Spinal cord (tissue), 10 donors: Measurements from ENCODE around the gene ASCC2. TPM values are rescaled to one million over a fixed set of nuclear protein-coding genes. Genes with fewer than 3 reads are reported as not detected.

Source experiments
- DNase-seq, 6 donors: peaks; one replicate each; pipeline versions ENCODE4 v3.0.0 to v3.0.0-alpha.2; 2013 to 2015; ENCODE audit warnings: low spot score in 6 of 6, low read depth in 4 of 6
- H3K27ac ChIP-seq: one replicate; pipeline ENCODE4 v1.5.1; 2013; ENCODE audit warnings: low read depth, low read length, control low read depth
- H3K27me3 ChIP-seq: one replicate; pipeline ENCODE4 v1.6.1; 2013; ENCODE audit warnings: low read length; ENCODE audit not compliant: control insufficient read depth, insufficient read depth
- H3K36me3 ChIP-seq: one replicate; pipeline ENCODE4 v1.6.1; 2013; ENCODE audit warnings: low read length; ENCODE audit not compliant: control insufficient read depth, insufficient read depth
- H3K4me1 ChIP-seq: one replicate; pipeline ENCODE4 v1.6.1; 2013; ENCODE audit warnings: low read length; ENCODE audit not compliant: control insufficient read depth, insufficient read depth
- H3K4me3 ChIP-seq: one replicate; pipeline ENCODE4 v1.5.1; 2013; ENCODE audit warnings: low read depth, low read length, control low read depth
- H3K9me3 ChIP-seq: one replicate; pipeline ENCODE4 v1.6.1; 2013; ENCODE audit warnings: low read length; ENCODE audit not compliant: control insufficient read depth, insufficient read depth
- WGBS: methylation state at CpG from one replicate; pipeline ENCODE4 v1.1.5; 2013; ENCODE audit warnings: missing lambda C conversion rate; ENCODE audit not compliant: insufficient coverage; 5-methylcytosine and 5-hydroxymethylcytosine counted together
- polyA plus RNA-seq, 2 donors: library from polyadenylated mRNA; unstranded; fragments of 120-200 nt; gene quantifications; one replicate each; pipeline ENCODE4 v1.2.1, GENCODE V29; 2013; ENCODE audit not compliant: insufficient read length in 2 of 2
- small RNA-seq: library from RNA; depleted of rRNA; stranded (forward); fragments of <200 nt; gene quantifications from one replicate; pipeline ENCODE3, GENCODE V24; 2014; ENCODE audit warnings: low replicate concordance
- total RNA-seq, 2 donors: library from RNA; depleted of rRNA in 1 of 2; stranded (reverse); fragments of 120-200 nt in 1 of 2; fragments of >200 nt in 1 of 2; gene quantifications; one replicate each; pipeline versions ENCODE4 v1.2.3 to v1.2.4, GENCODE V29; 2013 to 2014
- donor health status: healthy.

Gene ASCC2
- total and polyA plus RNA-seq, 4 donors: 18.5 to 55.5 (median 38.8) TPM

GRCh38 chr22:29742326-29742725 is 95.7 kb downstream of the ASCC2 start:
- H3K9me3 ChIP-seq: no peaks in the 10 kb centered on the region
- H3K27me3 ChIP-seq: no peaks in the 10 kb centered on the region
- H3K4me1 ChIP-seq: peaks cover 13% of the 10 kb centered on the region
- DNase-seq: no peak
- peaks cover 90% of the 10 kb centered on the region for H3K36me3 ChIP-seq
- WGBS: 96% methylated on average over 8 of the region's 13 CpGs
- no peak overlapping the region for H3K4me3 ChIP-seq
- H3K27ac ChIP-seq: no peak overlapping the region

DNA sequence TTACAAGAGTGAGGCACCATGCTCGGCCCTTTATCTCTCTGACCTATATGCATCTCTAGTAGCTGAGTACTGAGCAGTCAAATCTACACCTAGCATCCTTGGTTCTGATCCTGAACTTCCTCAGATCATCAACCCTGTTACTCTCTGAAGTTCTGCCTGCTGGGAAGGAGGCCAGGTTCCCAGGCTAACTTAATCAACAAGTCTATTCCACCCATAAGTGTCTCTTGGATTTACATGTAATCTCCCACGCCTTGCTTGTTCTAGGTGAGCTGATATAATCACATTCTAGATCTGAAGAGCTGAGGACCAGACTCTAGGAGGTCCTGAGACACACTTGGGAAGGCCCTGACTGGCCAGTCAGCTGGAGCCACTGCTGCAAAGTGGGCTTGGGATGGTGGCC is 96.1 kb downstream of the ASCC2 start:
- Histone ChIP-seq H3K27me3 (no peaks in the 10 kb centered on the region), H3K9me3 (no peaks in the 10 kb centered on the region), H3K27ac (no peak overlapping the region), H3K4me3 (no peak overlapping the region), H3K36me3 (peaks cover 90% of the 10 kb centered on the region), H3K4me1 (peaks cover 15% of the 10 kb centered on the region)
- WGBS: 83% methylated on average over 1 of the region's 2 CpGs
- no peak for DNase-seq

DNA sequence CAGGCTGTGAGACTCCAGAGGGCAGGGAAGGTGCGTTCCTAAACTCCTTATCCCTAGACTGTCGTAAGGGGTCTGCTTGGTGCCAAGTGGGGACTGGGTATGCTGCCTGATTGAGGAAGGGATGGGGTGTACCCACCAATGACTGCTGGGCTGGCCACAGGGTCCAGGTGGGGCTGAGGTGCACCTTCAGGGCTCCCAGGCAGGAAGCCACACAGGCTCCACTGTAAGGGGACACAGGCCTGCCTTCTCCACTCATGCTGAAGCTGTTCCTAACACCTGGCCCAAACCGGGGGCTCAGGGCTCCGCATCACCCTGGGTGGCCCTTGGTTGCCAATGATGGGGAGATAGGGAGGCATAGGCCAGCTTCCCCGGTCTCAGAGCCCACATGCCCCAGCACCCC is 97.9 kb downstream of the ASCC2 start:
- no peak for DNase-seq
- H3K9me3 ChIP-seq: no peaks in the 10 kb centered on the region
- WGBS: 100% methylated on average over 2 of the region's 5 CpGs
- no peaks in the 10 kb centered on the region for H3K27me3 ChIP-seq
- H3K36me3 ChIP-seq: peaks cover 82% of the 10 kb centered on the region
- peaks cover 15% of the 10 kb centered on the region for H3K4me1 ChIP-seq
- no peak overlapping the region for H3K4me3 ChIP-seq
- H3K27ac ChIP-seq: no peak overlapping the region

- peaks cover 21% of the 10 kb centered on the region for H3K4me1 ChIP-seq
- H3K36me3 ChIP-seq: peaks cover 84% of the 10 kb centered on the region
- no peaks in the 10 kb centered on the region for H3K9me3 ChIP-seq
- H3K27me3 ChIP-seq: no peaks in the 10 kb centered on the region
- WGBS: 86% methylated on average over 17 of the region's 17 CpGs
- DNase-seq: no peak
- H3K27ac ChIP-seq: no peak overlapping the region
- no peak overlapping the region for H3K4me3 ChIP-seq
These were observed 98.7 kb downstream of the ASCC2 start for GRCh38 chr22:29739346-29739875.

Small RNAs within 50 kb of the gene (small RNA-seq; reads per million reads assigned to genes)
- not detected for gene RF00019

Other genes starting within 250 kb of the ASCC2 start
- 10 to 100 TPM; 35.4 to 48.7 TPM for gene NF2, start 234.6 kb downstream of the ASCC2 start, total RNA-seq
- gene NF2, start 234.6 kb downstream of the ASCC2 start, polyA plus RNA-seq: 10 to 100 TPM; 36.7 to 42.5 TPM
- 10 to 100 TPM in 1 of 2 donors, 1 to 10 TPM in 1; 8.2 to 17.9 TPM for gene CABP7, start 118.3 kb downstream of the ASCC2 start, total RNA-seq
- 10 to 100 TPM; 32.1 to 34.9 TPM for gene CABP7, start 118.3 kb downstream of the ASCC2 start, polyA plus RNA-seq
- 10 to 100 TPM; 13.2 to 32.0 TPM for gene ZMAT5, start 71.3 kb downstream of the ASCC2 start, total RNA-seq
- gene ZMAT5, start 71.3 kb downstream of the ASCC2 start, polyA plus RNA-seq: 10 to 100 TPM; 32.9 to 33.8 TPM
- gene UQCR10, start 70.9 kb downstream of the ASCC2 start, total RNA-seq: 100 to 1,000 TPM in 1 of 2 donors, 10 to 100 TPM in 1; 90.9 to 208 TPM
- gene UQCR10, start 70.9 kb downstream of the ASCC2 start, polyA plus RNA-seq: 100 to 1,000 TPM; 177 to 184 TPM
- 10 to 100 TPM; 47.6 to 61.3 TPM for gene MTMR3, start 44.9 kb upstream of the ASCC2 start, total RNA-seq
- gene MTMR3, start 44.9 kb upstream of the ASCC2 start, polyA plus RNA-seq: 10 to 100 TPM; 50.6 to 52.5 TPM
- under 1 TPM; 0.11 to 0.59 TPM for gene HORMAD2, start 242.2 kb upstream of the ASCC2 start, total RNA-seq
- gene HORMAD2, start 242.2 kb upstream of the ASCC2 start, polyA plus RNA-seq: under 1 TPM; 0.15 to 0.86 TPM